Progenitor cell of endocrine pancreas (in vitro differentiated cells): ENCODE data around the gene C12orf75. TPM values are rescaled to one million over a fixed set of nuclear protein-coding genes. Genes with fewer than 3 reads are reported as not detected.
"Not testable (repeated sequence)": the region's sequence is repeated elsewhere in the genome, so short reads cannot be mapped to it uniquely, and the experiment has no call there.

Experiments used
- DNase-seq: peaks from one replicate; pipeline ENCODE4 v3.0.0; 2021; ENCODE audit warnings: low spot score; ENCODE audit not compliant: unreplicated experiment
- H3K27ac Mint-ChIP-seq: 2 replicates; pipeline ENCODE4 v1.8.0; 2021; ENCODE audit warnings: mild to moderate bottlenecking, moderate library complexity, mixed read lengths
- H3K27me3 Mint-ChIP-seq: 2 replicates; pipeline ENCODE4 v1.8.0; 2021; ENCODE audit warnings: mixed read lengths
- H3K36me3 Mint-ChIP-seq: 2 replicates; pipeline ENCODE4 v1.8.0; 2022; ENCODE audit warnings: mixed read lengths; ENCODE audit not compliant: insufficient read depth
- H3K4me1 Mint-ChIP-seq: 2 replicates; pipeline ENCODE4 v1.8.0; 2021; ENCODE audit warnings: low read depth, mixed read lengths
- H3K4me3 Mint-ChIP-seq: 2 replicates; pipeline ENCODE4 v1.8.0; 2021; ENCODE audit warnings: low read depth, mild to moderate bottlenecking, moderate library complexity, mixed read lengths
- H3K9me3 Mint-ChIP-seq: 2 replicates; pipeline ENCODE4 v1.8.0; 2021; ENCODE audit warnings: low read depth, mixed read lengths
- CTCF ChIP-seq: fragments of 200-600 bp; sonication (generic); IDR thresholded peaks from one replicate; pipeline ENCODE4 v1.5.0; 2021; ENCODE audit warnings: antibody characterized with exemption, mild to moderate bottlenecking; ENCODE audit not compliant: unreplicated experiment
- total RNA-seq: library from RNA; stranded (reverse); gene quantifications from 2 replicates; pipeline ENCODE4 v1.2.1, GENCODE V29; 2021

C12orf75 gene
- total RNA-seq, 1 donor from 2014 or later: 228 TPM

- H3K4me3 Mint-ChIP-seq, H3K27ac Mint-ChIP-seq, H3K4me1 Mint-ChIP-seq, H3K27me3 Mint-ChIP-seq, DNase-seq: not testable (repeated sequence)
- Mint-ChIP-seq H3K9me3 (peaks cover 48% of the 10 kb centered on the region), H3K36me3 (peaks cover 30% of the 10 kb centered on the region)
Measured at GRCh38 chr12:105308839-105309238, 21.7 kb upstream of the C12orf75 start.

DNA sequence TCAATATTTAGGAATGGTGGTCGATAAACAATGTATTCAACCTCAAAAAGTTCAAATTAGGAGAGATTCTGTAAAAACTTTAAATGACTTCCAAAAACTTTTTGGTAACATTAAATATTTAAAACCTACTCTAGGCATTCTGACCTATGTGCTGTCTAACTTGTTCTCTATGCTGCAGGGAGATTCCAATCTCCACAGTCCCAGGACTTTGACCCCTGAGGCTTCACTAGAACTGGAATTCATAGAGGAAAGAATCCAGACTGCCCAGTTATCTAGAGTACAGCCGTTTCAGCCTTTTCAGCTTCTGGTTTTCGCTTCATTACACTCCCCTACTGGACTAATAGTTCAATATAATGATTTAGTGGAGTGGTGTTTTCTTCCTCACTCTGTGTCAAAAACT is 21.1 kb upstream of the C12orf75 start:
- H3K27me3 Mint-ChIP-seq, H3K4me1 Mint-ChIP-seq, H3K27ac Mint-ChIP-seq, H3K4me3 Mint-ChIP-seq, DNase-seq: not testable (repeated sequence)
- Mint-ChIP-seq H3K9me3 (peaks cover 45% of the 10 kb centered on the region), H3K36me3 (peaks cover 31% of the 10 kb centered on the region)

- peaks cover 31% of the 10 kb centered on the region for H3K36me3 Mint-ChIP-seq
- not testable (repeated sequence) for H3K27ac Mint-ChIP-seq, DNase-seq, H3K27me3 Mint-ChIP-seq, H3K4me1 Mint-ChIP-seq, H3K4me3 Mint-ChIP-seq
- peaks cover 41% of the 10 kb centered on the region for H3K9me3 Mint-ChIP-seq
Measured at GRCh38 chr12:105310476-105311085, 19.9 kb upstream of the C12orf75 start.

- not testable (repeated sequence) for H3K27me3 Mint-ChIP-seq, H3K27ac Mint-ChIP-seq, H3K4me3 Mint-ChIP-seq, DNase-seq
- peaks cover 28% of the 10 kb centered on the region for H3K36me3 Mint-ChIP-seq
- H3K9me3 Mint-ChIP-seq: peaks cover 41% of the 10 kb centered on the region
- H3K4me1 Mint-ChIP-seq: peaks cover 21% of the 10 kb centered on the region
Measured at GRCh38 chr12:105311936-105312335, 18.6 kb upstream of the C12orf75 start.

- H3K36me3 Mint-ChIP-seq: peaks cover 24% of the 10 kb centered on the region
- H3K4me1 Mint-ChIP-seq: peaks cover 33% of the 10 kb centered on the region
- H3K4me3 Mint-ChIP-seq, H3K27ac Mint-ChIP-seq, H3K27me3 Mint-ChIP-seq, DNase-seq: not testable (repeated sequence)
- H3K9me3 Mint-ChIP-seq: peaks cover 33% of the 10 kb centered on the region
Measured at GRCh38 chr12:105313755-105314154, 16.7 kb upstream of the C12orf75 start.

- Mint-ChIP-seq H3K4me3 (no peak overlapping the region), H3K27me3 (no peaks in the 10 kb centered on the region), H3K27ac (peak overlapping the region; percentile 90), H3K4me1 (peaks cover 40% of the 10 kb centered on the region), H3K36me3 (peaks cover 19% of the 10 kb centered on the region), H3K9me3 (peaks cover 25% of the 10 kb centered on the region)
- DNase-seq: no peak
- TF ChIP-seq CTCF: no peak
Measured at GRCh38 chr12:105315130-105315529, 15.4 kb upstream of the C12orf75 start.

GRCh38 chr12:105315726-105316125 is 14.8 kb upstream of the C12orf75 start:
- Mint-ChIP-seq H3K27me3 (no peaks in the 10 kb centered on the region), H3K27ac (peak overlapping the region; percentile 90), H3K9me3 (peaks cover 22% of the 10 kb centered on the region), H3K4me1 (peaks cover 44% of the 10 kb centered on the region), H3K4me3 (no peak overlapping the region), H3K36me3 (peaks cover 17% of the 10 kb centered on the region)
- TF ChIP-seq CTCF: no peak
- no peak for DNase-seq
